Measurements from ENCODE around the gene SART3.

Gene SART3

GRCh38 chr12:108564724-108565123, 3.8 kb upstream of the SART3 start:
- no peak for DNase-seq (ENCODE audit: low read depth)
- H3K4me3 ChIP-seq (ENCODE audit: low read length) = no peak overlapping the region

DNA sequence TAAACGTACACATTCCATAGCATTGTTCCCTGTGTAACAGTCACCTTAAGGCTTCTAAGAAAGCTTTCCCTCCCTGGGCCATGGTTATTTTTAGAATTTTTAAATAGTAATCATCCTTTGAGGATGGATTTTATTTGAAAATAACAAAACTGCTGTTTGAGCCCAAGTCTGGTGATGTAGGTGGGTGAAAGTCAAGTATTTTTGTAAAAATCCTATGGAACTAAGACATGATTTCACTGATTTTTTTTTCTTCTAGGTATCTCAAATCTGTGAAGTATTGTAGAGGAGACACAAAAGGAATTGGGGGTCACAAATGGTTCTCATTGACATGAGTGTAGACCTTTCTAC, 2.8 kb upstream of the SART3 start:
- no peak for TF ChIP-seq CTCF (conservative IDR thresholded peaks at IDR 0.05; ENCODE audit: low read length)
- H3K4me3 ChIP-seq (ENCODE audit: low read length) = peak overlapping the region; percentile 96
- no peak for DNase-seq (ENCODE audit: low read depth)

More at GRCh38 chr12:108564724-108565123, 3.8 kb upstream of the SART3 start:
- TF ChIP-seq CTCF (conservative IDR thresholded peaks at IDR 0.05; ENCODE audit: low read length) = no peak

GRCh38 chr12:108563136-108563803, 2.3 kb upstream of the SART3 start:
- peak; percentile 90 for DNase-seq (ENCODE audit: low read depth)
- TF ChIP-seq CTCF (conservative IDR thresholded peaks at IDR 0.05; ENCODE audit: low read length) = peak; percentile 91
- peak overlapping the region; percentile 96 for H3K4me3 ChIP-seq (ENCODE audit: low read length)

DNA sequence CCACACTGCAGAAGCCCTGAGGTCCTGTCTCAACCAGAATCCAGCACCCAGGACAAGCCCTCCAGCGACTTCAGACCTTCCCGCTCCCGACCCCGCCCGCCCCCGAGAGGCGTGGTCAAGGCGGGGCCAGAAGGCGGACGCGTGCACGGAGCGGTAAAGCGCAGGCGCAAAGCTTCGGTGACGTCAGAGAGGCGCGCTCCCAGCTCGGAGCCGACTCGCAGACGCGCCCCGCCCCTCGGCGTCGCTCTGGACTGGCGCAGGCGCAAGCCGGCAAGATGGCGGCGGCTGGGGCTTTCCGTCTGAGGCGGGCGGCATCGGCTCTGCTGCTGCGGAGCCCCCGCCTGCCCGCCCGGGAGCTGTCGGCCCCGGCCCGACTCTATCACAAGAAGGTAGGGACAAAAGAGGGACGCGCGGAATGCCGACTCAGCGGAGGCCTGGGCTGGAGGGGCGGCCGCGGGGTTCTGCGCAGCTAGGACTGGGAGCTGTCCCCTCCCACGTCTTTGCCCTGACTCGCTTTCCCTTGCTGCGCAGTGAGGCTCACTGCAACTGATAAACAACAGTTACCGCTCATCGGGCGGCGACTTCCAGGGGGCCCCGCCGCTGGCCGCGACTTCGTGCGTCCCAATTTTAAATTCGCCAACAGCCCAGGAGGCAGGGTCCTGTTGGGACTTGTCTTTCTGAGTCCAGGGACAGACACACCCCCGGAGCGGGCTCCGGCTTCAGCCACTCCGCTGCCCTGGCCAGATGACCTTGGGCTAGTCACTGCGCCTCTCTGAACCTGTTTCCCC, 1.6 kb upstream of the SART3 start, which contains the start of gene ISCU:
Gene ISCU (plus strand): TSS at position 249 of the 788 bp plus-strand sequence. CDS start 27 bp downstream, at position 276.
- DNase-seq (ENCODE audit: low read depth) = peak; percentile 94
- TF ChIP-seq CTCF (conservative IDR thresholded peaks at IDR 0.05; ENCODE audit: low read length) = no peak
- H3K4me3 ChIP-seq (ENCODE audit: low read length) = peak within 1 kb of the TSS; percentile 100

- no peak for DNase-seq (ENCODE audit: low read depth)
- H3K4me3 ChIP-seq (ENCODE audit: low read length) = peak overlapping the region; percentile 100
- no peak for TF ChIP-seq CTCF (conservative IDR thresholded peaks at IDR 0.05; ENCODE audit: low read length)
Observed at GRCh38 chr12:108561852-108562347, 927 bp upstream of the SART3 start.

DNA sequence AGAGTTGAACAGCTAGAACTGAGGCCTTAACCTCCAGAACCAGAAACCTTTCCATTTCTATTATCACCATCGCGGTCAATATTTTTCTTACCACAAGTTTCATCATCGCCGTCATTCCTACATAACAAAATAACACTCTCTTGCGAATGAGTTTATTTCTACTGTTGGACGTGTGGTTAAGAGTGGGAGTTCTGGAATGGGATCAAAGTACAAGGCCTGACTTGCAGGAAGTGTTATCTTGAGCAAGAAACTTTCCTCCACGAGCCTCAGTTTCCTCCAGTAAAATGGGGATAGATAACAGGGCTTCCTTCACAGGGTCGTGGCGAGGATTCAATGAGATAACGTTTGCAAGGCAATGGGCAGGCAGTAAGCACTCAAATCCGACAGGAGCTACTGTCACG, 652 bp downstream of the SART3 start:
- TF ChIP-seq CTCF (conservative IDR thresholded peaks at IDR 0.05; ENCODE audit: low read length) = no peak
- peak; percentile 82 for DNase-seq (ENCODE audit: low read depth)

More for the DNA sequence above, 652 bp downstream of the SART3 start:
- peak overlapping the region; percentile 100 for H3K4me3 ChIP-seq (ENCODE audit: low read length)

All from AG10803 (cell line).